Mucosa of rectum (tissue), 2 donors: ENCODE data around the gene ZNF354C.
"Not testable (repeated sequence)": the region's sequence is repeated elsewhere in the genome, so short reads cannot be mapped to it uniquely, and the experiment has no call there.

Experiments
- H3K27ac ChIP-seq, 2 donors: one replicate each; pipeline ENCODE4 v1.7.0; 2013; ENCODE audit warnings: inconsistent platforms in 2 of 2, low read depth in 2 of 2, low read length in 2 of 2
- H3K27me3 ChIP-seq, 2 donors: one replicate each; pipeline ENCODE4 v1.7.0; 2013; ENCODE audit warnings: low read length in 2 of 2; ENCODE audit not compliant: control insufficient read depth in 2 of 2, insufficient read depth in 2 of 2
- H3K36me3 ChIP-seq, 2 donors: one replicate each; pipeline ENCODE4 v1.7.0; 2013; ENCODE audit warnings: low read length in 2 of 2; ENCODE audit not compliant: control insufficient read depth in 2 of 2, insufficient read depth in 2 of 2
- H3K4me1 ChIP-seq, 2 donors: one replicate each; pipeline ENCODE4 v1.7.0; 2013; ENCODE audit warnings: low read length in 2 of 2, mild to moderate bottlenecking in 1 of 2; ENCODE audit not compliant: control insufficient read depth in 2 of 2, insufficient read depth in 2 of 2
- H3K4me3 ChIP-seq, 2 donors: one replicate each; pipeline ENCODE4 v1.7.0; 2013; ENCODE audit warnings: low read length in 2 of 2
- H3K9ac ChIP-seq, 2 donors: one replicate each; pipeline ENCODE4 v1.7.0; 2013; ENCODE audit warnings: low read length in 2 of 2, low read depth in 1 of 2, mild to moderate bottlenecking in 1 of 2
- H3K9me3 ChIP-seq, 2 donors: one replicate each; pipeline ENCODE4 v1.7.0; 2013; ENCODE audit warnings: low read length in 2 of 2; ENCODE audit not compliant: control insufficient read depth in 2 of 2
- donor health status: healthy.
- donor health status: Normal muscosa, but diverticular disease.

The ZNF354C gene

DNA sequence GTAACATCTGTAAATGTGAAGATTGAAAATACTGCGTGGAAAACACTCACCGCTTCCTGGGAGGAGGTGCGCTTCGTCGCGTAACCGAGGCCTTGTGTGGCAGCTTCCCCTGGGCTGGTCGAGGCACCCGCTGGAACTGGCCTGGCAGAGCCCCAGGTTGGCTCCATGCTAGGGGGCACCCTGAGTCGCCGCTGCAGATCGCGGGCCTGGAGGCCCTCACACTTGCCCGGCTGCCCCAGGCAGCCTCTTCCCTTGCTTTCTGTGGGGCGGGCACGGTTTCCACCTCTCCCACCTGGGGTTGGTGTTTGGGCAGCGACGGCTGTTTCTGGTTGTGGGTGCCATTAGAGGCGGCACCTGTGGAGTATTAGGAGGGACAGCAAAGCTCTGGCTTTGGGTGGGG is 852 bp downstream of the ZNF354C start:
- Histone ChIP-seq H3K36me3 (peaks cover 2 to 3% of the 10 kb centered on the region in 2 donors), H3K27ac (no peak overlapping the region), H3K9me3 (peaks cover 1 to 3% of the 10 kb centered on the region in 2 donors), H3K9ac (peak overlapping the region; percentile 63 to 69), H3K27me3 (no peaks in the 10 kb centered on the region), H3K4me3 (peak overlapping the region; percentile 75 to 80), H3K4me1 (peaks cover 0 to 3% of the 10 kb centered on the region in 2 donors)

DNA sequence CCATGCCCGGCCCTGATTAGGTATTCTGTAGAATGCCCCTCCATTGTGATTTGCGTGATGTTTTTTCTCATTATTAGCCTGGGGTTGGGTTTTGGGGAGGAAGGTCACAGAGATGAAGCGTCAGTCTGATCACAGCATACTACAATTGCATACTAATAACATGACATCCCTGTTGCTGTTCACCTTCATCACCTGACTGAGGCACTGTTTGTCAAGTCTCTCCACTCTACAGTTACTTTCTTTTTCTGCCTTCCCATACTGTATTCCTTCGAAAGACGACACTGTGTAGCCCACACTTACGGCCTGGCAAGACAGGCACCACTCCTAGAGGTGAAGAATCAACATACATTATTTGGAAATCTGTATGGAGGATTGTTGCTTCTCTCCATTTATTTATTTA is 5.5 kb downstream of the ZNF354C start:
- Histone ChIP-seq H3K4me3 (no peak overlapping the region), H3K9ac (no peak overlapping the region), H3K4me1 (peaks cover 0 to 3% of the 10 kb centered on the region in 2 donors), H3K9me3 (peaks cover 5 to 19% of the 10 kb centered on the region in 2 donors), H3K27me3 (no peaks in the 10 kb centered on the region), H3K36me3 (peaks cover 2 to 7% of the 10 kb centered on the region in 2 donors), H3K27ac (no peak overlapping the region)

DNA sequence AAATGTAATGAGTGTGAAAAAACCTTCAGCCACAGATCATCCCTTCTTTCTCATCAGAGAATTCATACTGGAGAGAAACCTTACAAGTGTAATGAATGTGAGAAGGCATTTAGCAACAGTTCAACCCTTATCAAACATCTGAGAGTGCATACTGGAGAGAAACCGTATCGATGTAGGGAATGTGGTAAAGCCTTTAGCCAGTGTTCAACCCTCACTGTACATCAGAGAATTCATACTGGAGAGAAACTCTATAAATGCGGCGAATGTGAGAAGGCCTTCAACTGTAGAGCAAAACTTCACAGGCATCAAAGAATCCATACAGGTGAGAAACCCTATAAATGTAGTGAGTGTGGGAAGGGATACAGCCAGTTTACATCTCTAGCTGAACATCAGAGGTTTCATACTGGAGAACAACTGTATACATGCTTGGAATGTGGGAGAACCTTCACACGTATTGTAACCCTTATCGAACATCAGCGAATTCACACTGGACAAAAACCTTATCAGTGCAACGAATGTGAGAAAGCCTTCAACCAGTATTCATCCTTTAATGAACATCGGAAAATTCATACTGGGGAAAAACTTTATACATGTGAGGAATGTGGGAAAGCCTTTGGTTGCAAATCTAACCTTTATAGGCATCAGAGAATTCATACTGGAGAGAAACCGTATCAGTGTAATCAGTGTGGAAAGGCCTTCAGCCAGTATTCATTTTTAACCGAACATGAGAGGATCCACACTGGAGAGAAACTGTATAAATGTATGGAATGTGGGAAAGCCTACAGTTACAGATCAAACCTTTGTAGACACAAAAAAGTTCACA is 19.2 kb downstream of the ZNF354C start:
- H3K9ac ChIP-seq: no peak overlapping the region
- H3K36me3 ChIP-seq: peaks cover 18 to 19% of the 10 kb centered on the region in 2 donors
- peaks cover 47 to 60% of the 10 kb centered on the region in 2 donors for H3K9me3 ChIP-seq
- H3K27ac ChIP-seq: no peak overlapping the region
- H3K27me3 ChIP-seq: no peaks in the 10 kb centered on the region
- no peak overlapping the region for H3K4me3 ChIP-seq
- no peaks in the 10 kb centered on the region for H3K4me1 ChIP-seq

DNA sequence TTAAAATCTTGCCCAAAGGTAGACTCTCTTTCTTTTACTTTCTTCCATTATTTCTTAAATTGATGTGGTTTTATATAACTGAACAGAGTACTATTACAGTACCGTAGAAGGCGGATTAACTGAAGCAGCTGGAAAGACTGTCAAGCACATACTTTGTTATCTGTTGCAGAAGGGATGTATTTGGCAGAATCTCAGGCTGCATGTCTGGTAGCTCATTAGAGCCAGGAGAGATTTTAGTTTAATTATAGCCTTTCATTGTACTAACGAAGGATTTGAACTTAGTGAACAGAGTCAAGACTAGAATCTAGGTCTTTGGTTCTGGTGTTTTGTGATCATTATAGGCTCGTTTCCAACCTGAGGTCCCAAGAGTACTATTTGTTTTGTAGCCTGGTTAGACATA is 20.6 kb downstream of the ZNF354C start:
- Histone ChIP-seq H3K27ac (no peak overlapping the region), H3K9ac (no peak overlapping the region), H3K27me3 (no peaks in the 10 kb centered on the region), H3K4me3 (no peak overlapping the region), H3K4me1 (no peaks in the 10 kb centered on the region), H3K9me3 (peaks cover 52 to 68% of the 10 kb centered on the region in 2 donors), H3K36me3 (peaks cover 18 to 19% of the 10 kb centered on the region in 2 donors)

DNA sequence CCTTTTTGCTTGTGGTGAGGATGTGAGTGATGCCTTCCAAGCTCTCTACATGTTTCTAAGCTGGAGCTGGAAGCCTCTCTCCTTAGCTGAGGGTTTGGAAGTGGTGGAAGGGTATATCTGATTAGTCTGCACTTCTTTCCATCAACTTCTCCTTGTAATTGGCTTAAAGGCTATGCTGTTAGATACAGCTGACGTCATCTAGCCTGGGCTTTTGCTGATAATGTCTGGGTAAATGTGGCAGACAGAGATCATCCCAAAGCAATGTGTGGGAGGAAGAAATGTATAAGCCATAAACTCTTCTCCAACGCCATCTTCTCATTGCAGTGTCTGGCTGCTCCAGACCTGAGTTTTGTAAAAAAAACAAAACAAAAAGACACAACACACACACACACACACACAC is 29.3 kb downstream of the ZNF354C start:
- no peak overlapping the region for H3K9ac ChIP-seq
- no peak overlapping the region for H3K27ac ChIP-seq
- no peaks in the 10 kb centered on the region for H3K4me1 ChIP-seq
- H3K27me3 ChIP-seq: no peaks in the 10 kb centered on the region
- H3K36me3 ChIP-seq: no peaks in the 10 kb centered on the region
- H3K9me3 ChIP-seq: peaks cover 14 to 19% of the 10 kb centered on the region in 2 donors
- H3K4me3 ChIP-seq: no peak overlapping the region

DNA sequence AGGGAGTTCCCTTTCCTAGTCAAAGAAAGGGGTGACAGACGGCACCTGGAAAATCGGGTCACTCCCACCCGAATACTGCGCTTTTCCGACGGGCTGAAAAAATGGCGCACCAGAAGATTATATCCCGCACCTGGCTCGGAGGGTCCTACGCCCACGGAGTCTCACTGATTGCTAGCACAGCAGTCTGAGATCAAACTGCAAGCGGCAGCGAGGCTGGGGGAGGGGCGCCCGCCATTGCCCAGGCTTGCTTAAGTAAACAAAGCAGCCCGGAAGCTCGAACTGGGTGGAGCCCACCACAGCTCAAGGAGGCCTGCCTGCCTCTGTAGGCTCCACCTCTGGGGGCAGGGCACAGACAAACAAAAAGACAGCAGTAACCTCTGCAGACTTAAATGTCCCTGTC is 41.1 kb downstream of the ZNF354C start:
- H3K27ac ChIP-seq, H3K4me3 ChIP-seq, H3K4me1 ChIP-seq, H3K9ac ChIP-seq, H3K27me3 ChIP-seq, H3K36me3 ChIP-seq: not testable (repeated sequence)
- H3K9me3 ChIP-seq: peaks cover 8 to 11% of the 10 kb centered on the region in 2 donors

DNA sequence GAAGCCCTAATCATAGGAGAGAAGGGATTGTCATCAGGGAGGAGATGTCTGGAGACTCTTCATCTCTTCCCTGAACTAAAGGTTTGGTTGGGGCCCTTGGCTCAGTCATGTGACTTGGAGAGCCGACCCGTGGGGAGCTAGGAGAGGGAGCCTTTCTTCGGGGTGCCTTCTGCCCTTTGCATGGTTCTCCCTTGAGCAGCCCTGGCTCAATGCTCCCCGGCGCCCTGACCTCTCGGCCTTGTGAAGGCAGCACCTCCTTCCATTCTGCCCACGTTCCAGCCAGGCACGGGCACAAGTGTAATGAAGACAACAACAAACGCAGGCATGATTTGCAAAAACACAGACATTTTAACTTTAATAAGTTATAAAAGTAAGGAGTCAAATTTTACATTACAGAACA is 50.4 kb downstream of the ZNF354C start:
- H3K9me3 ChIP-seq: peaks cover 2 to 5% of the 10 kb centered on the region in 2 donors
- H3K4me1 ChIP-seq: no peaks in the 10 kb centered on the region
- no peak overlapping the region for H3K27ac ChIP-seq
- no peaks in the 10 kb centered on the region for H3K36me3 ChIP-seq
- H3K9ac ChIP-seq: no peak overlapping the region
- H3K4me3 ChIP-seq: no peak overlapping the region
- no peaks in the 10 kb centered on the region for H3K27me3 ChIP-seq

DNA sequence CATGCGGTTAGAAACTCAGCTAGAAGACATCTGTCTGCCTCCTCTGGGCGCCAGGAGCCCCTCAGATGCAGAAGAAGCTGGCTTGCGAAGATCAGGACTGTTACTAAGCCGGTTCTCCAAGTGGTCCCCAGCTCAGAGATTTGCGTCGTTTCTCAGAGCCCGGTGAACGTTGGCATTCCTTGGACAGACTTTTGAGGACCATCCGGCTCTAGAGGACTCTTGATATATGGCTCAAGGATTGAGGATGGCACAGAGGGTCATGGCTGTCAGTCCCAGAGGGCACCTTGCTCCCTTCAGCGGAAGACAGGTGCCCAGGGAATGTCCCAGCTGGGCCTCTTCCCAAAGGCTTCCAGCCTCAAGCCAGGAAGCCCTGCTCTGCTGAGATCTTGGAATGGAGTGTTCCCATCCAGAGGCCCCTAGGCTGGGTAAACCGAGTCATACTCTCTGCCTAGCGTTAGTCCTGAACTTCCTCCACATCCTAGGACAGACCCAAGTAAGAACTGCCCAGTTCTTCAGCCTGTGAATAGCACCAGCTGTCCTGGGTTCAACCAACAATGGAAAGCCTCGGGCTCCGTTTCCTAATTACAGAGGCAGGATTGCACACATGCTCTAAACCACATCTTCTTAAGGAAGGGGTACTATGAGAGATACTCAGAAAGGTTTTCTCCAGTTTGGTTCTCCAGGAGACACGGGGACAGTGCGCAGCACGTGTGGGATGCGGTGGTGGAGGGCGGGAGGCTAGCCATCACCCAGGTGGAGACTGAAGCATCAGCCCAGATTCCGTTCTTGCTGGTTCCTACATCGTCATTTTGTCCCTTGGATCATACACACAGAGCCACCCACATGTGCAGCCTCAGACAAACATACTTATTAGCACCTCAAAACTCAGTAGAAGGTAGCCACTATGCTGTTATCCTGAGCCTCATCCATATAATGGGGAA is 51.4 kb downstream of the ZNF354C start:
- Histone ChIP-seq H3K9me3 (peaks cover 3 to 6% of the 10 kb centered on the region in 2 donors), H3K36me3 (no peaks in the 10 kb centered on the region), H3K27ac (no peak overlapping the region), H3K4me1 (no peaks in the 10 kb centered on the region), H3K27me3 (no peaks in the 10 kb centered on the region), H3K4me3 (no peak overlapping the region), H3K9ac (no peak overlapping the region)

DNA sequence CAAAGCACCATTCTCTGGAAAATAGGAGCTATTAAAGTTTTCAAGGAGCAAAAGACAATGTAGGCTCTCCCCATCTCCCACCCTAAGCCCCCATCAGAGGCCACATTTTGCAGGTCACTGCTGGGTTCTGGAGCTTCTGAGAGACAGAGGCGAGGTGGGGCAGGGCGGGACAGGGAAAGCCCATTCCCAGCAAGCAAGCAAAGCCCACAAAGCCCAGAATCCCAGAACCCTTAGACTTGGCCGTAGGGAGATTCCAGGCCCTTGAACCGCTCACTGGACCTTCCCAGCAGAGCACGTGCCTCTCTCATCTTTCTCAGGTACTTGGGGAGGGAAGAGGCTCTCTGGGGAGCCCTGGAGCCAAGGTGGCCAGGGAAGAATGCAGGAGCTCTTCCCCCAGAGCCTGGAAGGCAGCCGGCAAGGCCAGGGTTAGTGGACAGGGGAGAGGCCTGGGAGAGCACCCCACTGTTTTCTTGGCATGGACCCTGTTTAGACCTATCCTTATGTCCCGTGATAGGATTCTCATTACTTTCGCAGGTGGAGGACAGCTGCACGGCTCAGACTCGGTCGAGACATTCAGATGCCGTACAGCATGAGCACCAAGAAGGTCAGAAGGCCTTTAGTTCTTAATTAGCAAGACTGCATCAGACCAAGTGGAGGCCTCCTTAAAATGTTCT is 52.4 kb downstream of the ZNF354C start:
- Histone ChIP-seq H3K9me3 (peaks cover 3 to 6% of the 10 kb centered on the region in 2 donors), H3K27ac (no peak overlapping the region), H3K36me3 (no peaks in the 10 kb centered on the region), H3K9ac (no peak overlapping the region), H3K27me3 (no peaks in the 10 kb centered on the region), H3K4me1 (no peaks in the 10 kb centered on the region), H3K4me3 (no peak overlapping the region)
